Measurements from ENCODE around the gene SPOP. TPM values are rescaled to one million over a fixed set of nuclear protein-coding genes. Genes with fewer than 3 reads are reported as not detected.
A peak's percentile ranks its signal among the peaks of the same experiment; 100 is the strongest.

Gene SPOP
- total and polyA plus RNA-seq, 9 donors = 44.5 to 87.3 (median 75.4) TPM

DNA sequence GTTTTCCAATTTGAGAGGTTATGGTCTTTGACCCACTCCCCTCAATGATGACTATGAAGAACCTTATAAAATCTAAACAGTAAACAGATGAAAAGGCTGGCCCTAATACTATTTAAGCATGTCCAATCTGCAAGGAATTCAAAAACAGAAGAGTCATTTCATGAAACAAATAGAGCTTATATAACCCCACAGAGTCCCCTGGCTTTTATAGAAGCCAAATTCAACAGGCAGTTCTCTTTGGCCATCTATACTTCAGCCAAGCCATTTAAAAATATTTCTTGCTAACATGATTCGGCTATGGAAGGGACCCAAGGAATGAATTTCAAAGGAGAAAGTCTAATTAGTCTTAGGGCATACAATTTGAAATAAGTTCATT lies 43.4 kb downstream of the SPOP start:
- H3K4me1 ChIP-seq (ENCODE audit: insufficient read depth) = peaks cover 10% of the 10 kb centered on the region
- TF ChIP-seq, protein P1, sequence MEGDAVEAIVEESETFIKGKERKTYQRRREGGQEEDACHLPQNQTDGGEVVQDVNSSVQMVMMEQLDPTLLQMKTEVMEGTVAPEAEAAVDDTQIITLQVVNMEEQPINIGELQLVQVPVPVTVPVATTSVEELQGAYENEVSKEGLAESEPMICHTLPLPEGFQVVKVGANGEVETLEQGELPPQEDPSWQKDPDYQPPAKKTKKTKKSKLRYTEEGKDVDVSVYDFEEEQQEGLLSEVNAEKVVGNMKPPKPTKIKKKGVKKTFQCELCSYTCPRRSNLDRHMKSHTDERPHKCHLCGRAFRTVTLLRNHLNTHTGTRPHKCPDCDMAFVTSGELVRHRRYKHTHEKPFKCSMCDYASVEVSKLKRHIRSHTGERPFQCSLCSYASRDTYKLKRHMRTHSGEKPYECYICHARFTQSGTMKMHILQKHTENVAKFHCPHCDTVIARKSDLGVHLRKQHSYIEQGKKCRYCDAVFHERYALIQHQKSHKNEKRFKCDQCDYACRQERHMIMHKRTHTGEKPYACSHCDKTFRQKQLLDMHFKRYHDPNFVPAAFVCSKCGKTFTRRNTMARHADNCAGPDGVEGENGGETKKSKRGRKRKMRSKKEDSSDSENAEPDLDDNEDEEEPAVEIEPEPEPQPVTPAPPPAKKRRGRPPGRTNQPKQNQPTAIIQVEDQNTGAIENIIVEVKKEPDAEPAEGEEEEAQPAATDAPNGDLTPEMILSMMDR (IDR thresholded peaks at IDR 0.05) = no peak
- no peak for TF ChIP-seq EP300 (IDR thresholded peaks at IDR 0.05)
- no peaks in the 10 kb centered on the region for H3K36me3 ChIP-seq
- H3K4me3 ChIP-seq = no peak overlapping the region
- H3K27me3 ChIP-seq = no peaks in the 10 kb centered on the region
- H3K9me3 ChIP-seq = no peaks in the 10 kb centered on the region
- peak overlapping the region in 1 of 2 donors; percentile 40 for H3K27ac ChIP-seq
- 7 to 8% (median 8%) methylated on average over 1 of the region's 1 CpG for WGBS, 3 donors
- no peak for DNase-seq
- intact Hi-C loops (cut with DNase I) = loop anchor here in 1 of 4 donors (5.0 kb wide), 1 partner anchor 57 kb away; the partner anchor contains the start of gene NXPH3

DNA sequence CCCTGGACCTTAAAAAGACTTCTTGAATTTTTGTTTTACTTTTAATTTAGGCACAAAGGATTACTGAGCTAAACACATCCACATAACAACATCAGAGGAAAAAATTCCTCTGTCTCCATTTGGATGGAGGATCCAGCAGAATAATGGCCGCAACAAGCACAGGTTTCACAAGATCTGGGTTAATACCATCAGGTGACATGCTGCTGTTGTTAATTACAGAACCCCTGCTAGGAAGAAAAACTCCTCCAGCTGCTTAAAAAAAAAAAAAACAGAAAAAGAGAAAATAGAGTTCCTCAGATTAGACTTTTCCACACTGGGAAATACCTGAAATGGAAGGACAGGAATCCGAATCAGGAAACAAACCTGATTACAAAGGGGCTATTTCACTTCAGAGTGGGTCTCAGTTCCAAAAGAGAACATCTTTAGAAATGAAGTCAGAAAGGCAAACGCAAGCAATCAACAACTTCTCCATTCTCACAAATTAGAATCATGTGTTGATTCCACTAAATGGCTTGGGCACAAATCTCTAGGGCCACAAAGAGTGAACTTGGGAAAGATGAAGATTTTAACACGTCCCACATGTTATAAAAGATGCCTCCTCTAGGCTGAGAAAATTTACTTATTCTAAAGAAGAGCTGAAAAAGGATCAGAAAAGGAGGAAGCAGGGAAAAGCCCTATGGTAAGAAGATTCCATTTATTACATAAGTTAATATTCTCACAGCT lies 44.0 kb downstream of the SPOP start:
- TF ChIP-seq EP300 (IDR thresholded peaks at IDR 0.05) (no peak), POLR2A (IDR thresholded peaks at IDR 0.05) (no peak)
- TF ChIP-seq, protein P1 (IDR thresholded peaks at IDR 0.05) = no peak
- DNase-seq = no peak
- intact Hi-C loops (cut with DNase I) = loop anchor here in 1 of 4 donors (5.0 kb wide), 1 partner anchor 57 kb away; the partner anchor contains the start of gene NXPH3
- H3K27ac ChIP-seq = peak overlapping the region in 1 of 2 donors; percentile 40
- H3K4me1 ChIP-seq (ENCODE audit: insufficient read depth) = peaks cover 11% of the 10 kb centered on the region
- H3K4me3 ChIP-seq = no peak overlapping the region
- no peaks in the 10 kb centered on the region for H3K27me3 ChIP-seq
- no peaks in the 10 kb centered on the region for H3K36me3 ChIP-seq
- WGBS, 3 donors = 37 to 43% (median 38%) methylated on average over 4 of the region's 4 CpGs
- H3K9me3 ChIP-seq = no peaks in the 10 kb centered on the region

DNA sequence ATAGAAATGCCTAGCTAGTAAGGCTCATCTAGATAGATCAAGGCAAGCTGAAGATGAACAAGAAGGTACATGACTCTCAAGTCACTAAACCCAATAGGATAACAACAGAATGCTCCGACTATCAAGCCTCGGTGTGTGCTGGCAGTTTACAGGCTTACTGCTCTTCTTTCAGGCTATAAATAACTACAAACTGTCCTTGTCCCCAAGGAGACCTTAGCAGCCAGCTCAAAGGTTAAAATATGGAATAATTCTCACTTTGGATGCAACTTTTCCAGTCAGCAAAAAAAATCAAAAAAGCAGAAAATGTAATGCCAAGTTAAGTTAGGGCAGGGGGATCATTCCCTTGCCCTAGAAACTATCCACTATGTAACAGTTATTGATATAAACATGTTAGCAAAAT lies 44.6 kb downstream of the SPOP start:
- peaks cover 12% of the 10 kb centered on the region for H3K4me1 ChIP-seq (ENCODE audit: insufficient read depth)
- TF ChIP-seq, protein P1 (IDR thresholded peaks at IDR 0.05) = no peak
- H3K27me3 ChIP-seq = no peaks in the 10 kb centered on the region
- H3K9me3 ChIP-seq = no peaks in the 10 kb centered on the region
- no peak for DNase-seq
- H3K4me3 ChIP-seq = no peak overlapping the region
- 13 to 27% (median 18%) methylated on average over 2 of the region's 2 CpGs for WGBS, 3 donors
- no peaks in the 10 kb centered on the region for H3K36me3 ChIP-seq
- peak overlapping the region in 1 of 2 donors; percentile 40 for H3K27ac ChIP-seq
- intact Hi-C loops (cut with DNase I) = loop anchor here in 1 of 4 donors (5.0 kb wide), 1 partner anchor 56 kb away; the partner anchor contains the start of gene NXPH3

DNA sequence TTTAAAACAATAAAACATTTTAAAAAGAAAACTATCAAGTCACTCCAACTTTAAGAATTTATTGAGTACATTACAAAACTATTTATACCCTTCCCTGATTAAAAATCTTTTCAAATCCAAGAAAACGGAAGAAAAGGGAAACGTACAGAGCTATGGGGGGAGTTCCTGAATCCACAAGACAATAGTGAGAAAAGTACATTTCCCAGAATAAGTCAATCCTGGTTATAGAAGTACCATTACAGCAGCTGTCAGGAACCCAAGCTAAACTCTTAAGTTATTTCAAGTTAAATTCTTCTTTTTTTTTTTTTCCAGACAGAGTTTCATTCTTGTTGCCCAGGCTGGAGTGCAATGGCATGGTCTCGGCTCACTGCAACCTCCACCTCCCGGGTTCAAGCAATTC lies 45.7 kb downstream of the SPOP start:
- Histone ChIP-seq H3K9me3 (no peaks in the 10 kb centered on the region), H3K4me1 (ENCODE audit: insufficient read depth) (peaks cover 9% of the 10 kb centered on the region), H3K27ac (no peak overlapping the region), H3K27me3 (no peaks in the 10 kb centered on the region), H3K36me3 (no peaks in the 10 kb centered on the region), H3K4me3 (no peak overlapping the region)
- WGBS, 3 donors = 73 to 79% (median 78%) methylated on average over 4 of the region's 4 CpGs
- intact Hi-C loops (cut with DNase I) = loop anchor here in 1 of 4 donors (5.0 kb wide), 1 partner anchor 55 kb away; the partner anchor contains the start of gene NXPH3
- no peak for DNase-seq
- TF ChIP-seq, protein P1 (IDR thresholded peaks at IDR 0.05) = no peak
- TF ChIP-seq POLR2A (IDR thresholded peaks at IDR 0.05) = no peak
- TF ChIP-seq EP300 (IDR thresholded peaks at IDR 0.05) = no peak

Measured in ovary (tissue), 9 donors.